GM21360 (cell line): Measurements from ENCODE around the gene CYP4F3.
"Not testable (repeated sequence)": the region's sequence is repeated elsewhere in the genome, so short reads cannot be mapped to it uniquely, and the experiment has no call there.

Experiments
- ATAC-seq: cut with Tn5 transposase; IDR thresholded peaks from one replicate; pipeline ENCODE4 v1.9.1; 2021; ENCODE audit warnings: mild to moderate bottlenecking, moderate library complexity; ENCODE audit not compliant: unreplicated experiment

Gene CYP4F3

DNA sequence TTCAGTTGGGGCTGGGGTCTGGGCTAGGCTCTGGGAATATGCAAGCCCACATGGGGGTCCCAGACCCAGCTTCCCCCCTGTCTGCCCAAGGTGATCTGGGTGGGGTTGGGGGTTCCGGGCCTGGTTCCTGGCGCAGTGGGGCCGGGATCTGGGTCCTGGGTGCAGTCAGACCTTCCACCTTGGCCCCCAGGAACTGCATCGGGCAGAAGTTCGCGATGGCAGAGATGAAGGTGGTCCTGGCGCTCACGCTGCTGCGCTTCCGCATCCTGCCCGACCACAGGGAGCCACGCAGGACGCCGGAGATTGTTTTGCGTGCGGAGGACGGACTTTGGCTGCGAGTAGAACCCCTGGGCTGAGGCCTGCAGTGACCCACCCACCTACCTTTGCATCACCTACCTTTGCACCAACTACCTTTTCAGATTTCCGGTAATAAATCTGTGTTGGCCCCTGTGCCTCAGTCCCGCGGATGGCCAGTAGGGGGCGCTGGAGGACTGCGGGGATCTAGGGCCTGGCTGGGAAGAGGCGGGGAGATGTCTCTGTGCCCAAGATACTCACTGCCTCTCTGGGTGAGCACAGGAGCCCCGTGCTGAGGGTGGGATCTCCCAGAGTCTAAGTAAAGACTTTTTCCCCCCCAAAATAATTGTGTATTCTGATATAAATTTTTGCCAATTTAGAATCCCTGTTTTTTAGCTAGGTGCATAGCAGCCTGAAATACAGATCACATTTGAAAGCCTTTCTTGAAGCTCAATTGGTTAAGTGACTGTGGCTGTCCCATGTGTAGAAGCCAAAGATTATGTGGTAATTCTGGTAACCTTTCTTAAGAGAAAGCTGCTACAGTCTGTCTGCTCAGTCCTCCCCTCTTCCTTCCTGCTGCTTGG is 11.5 kb upstream of the CYP4F3 start:
- no peak for ATAC-seq

GRCh38 chr19:15631817-15632216 is 8.9 kb upstream of the CYP4F3 start:
- ATAC-seq = no peak

GRCh38 chr19:15633082-15633835 is 7.4 kb upstream of the CYP4F3 start:
- no peak for ATAC-seq

DNA sequence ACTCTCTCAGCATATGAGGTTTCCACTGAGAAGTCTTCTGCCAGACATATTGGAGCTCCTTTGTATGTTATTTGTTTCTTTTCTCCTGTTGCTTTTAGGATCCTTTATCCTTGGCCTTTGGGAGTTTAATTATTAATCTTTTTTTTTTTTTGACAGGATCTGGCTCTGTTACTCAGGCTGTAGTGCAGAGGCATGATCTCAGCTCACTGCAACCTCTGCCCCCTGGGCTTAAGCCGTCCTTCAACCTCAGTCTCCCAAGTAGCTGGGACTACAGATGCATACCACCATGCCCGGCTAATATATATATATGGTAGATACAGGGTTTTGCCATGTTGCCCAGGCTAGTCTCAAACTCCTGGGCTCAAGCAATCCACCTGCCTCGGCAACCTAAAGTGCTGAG is 6.6 kb upstream of the CYP4F3 start:
- ATAC-seq = no peak

DNA sequence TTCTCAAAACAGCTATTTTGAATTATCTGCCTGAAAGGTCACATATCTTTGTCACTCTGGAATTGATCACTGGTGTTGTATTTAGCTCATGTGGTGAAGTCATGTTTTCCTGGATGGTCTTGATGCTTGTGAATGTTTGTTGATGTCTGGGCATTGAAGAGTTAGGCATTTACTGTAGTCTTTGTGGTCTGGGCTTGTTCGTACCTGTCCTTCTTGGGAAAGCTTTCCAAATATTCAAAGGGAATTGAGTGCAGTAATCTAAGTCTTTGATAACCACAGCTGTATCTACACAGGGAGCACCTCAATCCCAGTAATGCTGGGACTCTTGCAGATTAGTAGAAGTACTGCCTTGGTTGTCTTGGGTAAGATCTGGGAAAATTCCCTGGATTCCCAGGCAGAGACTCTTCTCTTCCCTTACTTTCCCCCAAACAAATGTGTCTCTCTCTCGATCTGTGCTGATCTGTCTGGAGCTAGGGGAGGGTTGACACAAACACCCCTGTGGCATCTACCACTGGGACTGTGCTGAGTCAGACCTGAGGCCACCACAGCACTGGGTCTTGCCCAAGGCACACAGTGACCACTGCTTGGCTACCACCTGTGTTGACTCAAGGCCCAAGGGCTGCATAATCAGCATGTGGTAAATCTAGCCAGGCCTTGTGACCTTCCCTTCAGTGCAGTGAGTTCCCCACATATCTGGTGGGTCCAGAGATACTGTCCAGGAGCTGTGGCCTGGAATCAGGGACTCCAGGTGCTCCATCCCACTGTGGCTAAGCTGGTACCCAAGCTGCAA is 5.5 kb upstream of the CYP4F3 start:
- ATAC-seq = no peak

DNA sequence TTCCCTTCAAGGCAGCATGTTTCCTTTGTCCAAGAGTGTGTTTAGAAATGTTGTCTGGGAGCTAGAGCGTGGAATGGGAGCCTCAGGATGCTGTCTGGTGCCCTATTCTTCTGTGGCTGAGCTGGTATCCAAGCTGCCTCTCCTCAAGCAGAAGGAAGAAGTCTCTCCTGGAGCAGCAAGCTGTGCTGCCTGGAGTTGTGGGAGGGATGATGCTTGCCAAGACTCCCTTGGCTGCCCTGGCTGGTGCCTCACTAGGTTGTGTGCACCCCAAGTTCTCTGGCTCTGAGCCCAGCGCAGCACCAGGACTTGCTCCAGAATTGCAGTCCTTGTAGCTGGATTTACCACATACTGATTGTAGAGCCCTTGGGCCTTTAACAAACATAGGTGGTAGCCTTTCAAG is 4.7 kb upstream of the CYP4F3 start:
- no peak for ATAC-seq

DNA sequence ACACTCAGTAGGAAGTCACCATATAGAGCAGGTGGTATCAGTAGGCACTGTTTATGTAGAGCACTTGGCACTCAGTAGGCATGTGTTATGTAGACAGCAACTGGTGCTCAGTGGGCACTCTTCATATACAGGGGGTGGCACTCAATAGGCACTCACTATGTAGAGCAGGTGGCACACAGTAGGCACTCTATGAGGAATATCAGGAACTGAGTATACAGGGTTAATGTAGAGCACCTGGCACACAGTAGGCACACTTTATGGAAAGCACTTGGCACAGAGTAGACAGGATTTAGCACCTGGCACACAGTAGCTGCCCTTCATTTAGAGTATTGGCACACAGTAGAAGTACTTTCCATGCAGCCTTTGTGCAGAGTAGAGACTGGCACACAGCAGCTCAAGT is 1.1 kb upstream of the CYP4F3 start:
- ATAC-seq = no peak

DNA sequence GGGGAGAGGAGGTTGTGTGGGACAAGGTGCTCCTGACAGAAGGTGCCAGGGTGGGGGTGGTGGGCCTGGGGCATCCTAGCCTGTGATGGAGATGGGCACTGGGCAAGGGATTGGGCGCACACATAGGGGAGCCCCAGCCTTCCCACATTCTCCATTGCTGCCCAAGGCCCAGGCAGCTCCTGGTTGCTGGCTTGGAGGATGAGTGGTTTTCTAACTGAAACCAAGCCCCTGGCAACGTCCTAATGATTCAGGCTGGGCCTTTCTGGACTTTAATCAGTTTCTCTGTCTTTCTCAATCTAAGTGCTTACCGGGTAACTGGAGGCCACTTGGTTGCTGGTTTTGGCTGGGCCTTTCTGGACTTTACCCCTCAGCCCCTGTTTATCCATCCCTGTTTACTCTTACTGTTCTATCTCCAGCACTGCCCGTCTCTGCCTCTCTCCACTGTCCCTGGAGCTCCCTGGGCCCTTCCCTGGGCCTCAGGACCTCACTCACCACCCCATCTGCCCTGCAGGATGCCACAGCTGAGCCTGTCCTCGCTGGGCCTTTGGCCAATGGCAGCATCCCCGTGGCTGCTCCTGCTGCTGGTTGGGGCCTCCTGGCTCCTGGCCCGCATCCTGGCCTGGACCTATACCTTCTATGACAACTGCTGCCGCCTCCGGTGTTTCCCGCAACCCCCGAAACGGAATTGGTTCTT is 354 bp downstream of the CYP4F3 start:
- ATAC-seq = no peak

GRCh38 chr19:15641901-15642491 is 1.3 kb downstream of the CYP4F3 start:
- no peak for ATAC-seq

GRCh38 chr19:15642807-15643206 is 2.1 kb downstream of the CYP4F3 start:
- ATAC-seq = no peak

GRCh38 chr19:15643387-15643786 is 2.7 kb downstream of the CYP4F3 start:
- no peak for ATAC-seq

GRCh38 chr19:15644066-15644741 is 3.5 kb downstream of the CYP4F3 start:
- ATAC-seq = no peak

GRCh38 chr19:15644816-15645215 is 4.1 kb downstream of the CYP4F3 start:
- ATAC-seq = no peak

DNA sequence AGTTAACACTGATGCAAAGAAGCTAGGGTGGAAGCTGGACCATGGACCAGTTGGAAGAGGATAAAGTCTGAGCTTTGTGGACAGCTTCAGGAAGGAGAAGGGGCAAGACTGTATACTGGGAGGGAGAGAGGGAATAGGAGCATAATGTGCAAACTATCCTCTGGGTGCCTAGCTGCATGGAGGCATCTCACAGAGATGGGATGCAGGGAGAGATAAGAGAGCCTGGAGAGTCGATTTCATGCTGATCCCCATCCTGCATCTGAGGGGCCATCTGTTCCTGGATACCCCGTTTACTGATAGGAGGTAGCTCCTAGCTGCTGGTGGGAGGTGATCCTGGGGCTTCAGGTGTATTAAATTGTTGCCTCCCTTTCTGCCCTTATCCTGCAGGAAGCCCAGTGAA is 8.8 kb downstream of the CYP4F3 start:
- no peak for ATAC-seq

DNA sequence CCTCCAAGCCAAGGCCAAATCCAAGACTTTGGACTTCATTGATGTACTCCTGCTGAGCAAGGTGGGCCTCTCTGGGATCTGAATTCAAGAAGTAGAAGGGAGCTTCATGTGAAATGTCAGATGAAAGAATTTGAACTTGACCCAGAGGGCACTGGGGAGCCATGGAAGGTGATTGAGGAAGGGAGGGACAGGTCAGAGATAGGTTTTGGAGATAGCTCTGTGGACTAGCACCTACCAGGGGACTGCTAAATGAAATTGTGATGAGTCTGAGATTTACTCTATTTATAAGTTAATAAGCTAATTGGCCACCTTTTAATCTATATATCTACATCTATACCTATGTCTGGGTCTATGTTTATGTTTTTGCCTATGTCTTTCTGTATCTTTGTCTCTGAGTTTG is 9.4 kb downstream of the CYP4F3 start:
- not testable (repeated sequence) for ATAC-seq

- ATAC-seq = no peak
Measured at GRCh38 chr19:15651791-15652190, 11.1 kb downstream of the CYP4F3 start.

GRCh38 chr19:15652559-15653278 is 12.0 kb downstream of the CYP4F3 start:
- no peak for ATAC-seq

DNA sequence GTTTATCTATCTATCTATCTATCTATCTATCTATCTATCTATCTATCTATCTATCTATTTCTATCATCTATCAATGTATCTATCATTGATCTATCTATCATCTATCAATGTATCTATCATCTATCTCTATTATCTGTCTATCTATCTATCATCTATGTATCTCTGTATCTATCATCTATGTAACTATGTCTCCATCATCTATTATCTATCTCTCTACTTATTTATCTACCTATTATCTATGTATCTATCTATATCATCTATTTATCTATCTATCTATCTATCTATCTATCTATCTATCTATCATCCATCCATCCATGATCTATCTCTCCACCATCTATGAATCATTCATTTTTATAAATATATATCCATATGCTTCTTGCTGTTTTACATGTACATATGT is 15.8 kb downstream of the CYP4F3 start:
- no peak for ATAC-seq

DNA sequence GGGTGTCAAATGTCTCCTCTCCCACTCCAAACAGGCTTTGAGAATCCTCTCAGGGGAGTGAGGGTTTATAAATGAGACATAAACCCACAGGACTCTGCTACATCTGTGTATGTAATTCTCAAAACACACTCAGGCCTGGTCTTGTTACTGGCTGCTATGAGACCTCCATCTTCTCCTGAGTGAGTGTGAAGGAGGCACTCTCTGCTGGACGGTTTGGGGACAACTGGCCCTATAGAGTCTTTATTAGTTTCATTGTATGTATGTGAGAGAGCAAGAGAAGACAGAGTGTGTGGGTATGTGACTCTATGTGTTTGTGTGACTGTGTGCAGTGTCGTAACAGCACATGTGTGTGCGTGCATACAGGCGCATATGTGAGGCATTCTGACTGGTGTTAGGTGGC is 22.6 kb downstream of the CYP4F3 start:
- no peak for ATAC-seq
